ENCODE results near the gene SLC35F2. TPM values are rescaled to one million over a fixed set of nuclear protein-coding genes. Genes with fewer than 3 reads are reported as not detected.

Gene SLC35F2, protein sequence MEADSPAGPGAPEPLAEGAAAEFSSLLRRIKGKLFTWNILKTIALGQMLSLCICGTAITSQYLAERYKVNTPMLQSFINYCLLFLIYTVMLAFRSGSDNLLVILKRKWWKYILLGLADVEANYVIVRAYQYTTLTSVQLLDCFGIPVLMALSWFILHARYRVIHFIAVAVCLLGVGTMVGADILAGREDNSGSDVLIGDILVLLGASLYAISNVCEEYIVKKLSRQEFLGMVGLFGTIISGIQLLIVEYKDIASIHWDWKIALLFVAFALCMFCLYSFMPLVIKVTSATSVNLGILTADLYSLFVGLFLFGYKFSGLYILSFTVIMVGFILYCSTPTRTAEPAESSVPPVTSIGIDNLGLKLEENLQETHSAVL
- 58.8 and 67.2 TPM in 2 replicates for total RNA-seq

DNA sequence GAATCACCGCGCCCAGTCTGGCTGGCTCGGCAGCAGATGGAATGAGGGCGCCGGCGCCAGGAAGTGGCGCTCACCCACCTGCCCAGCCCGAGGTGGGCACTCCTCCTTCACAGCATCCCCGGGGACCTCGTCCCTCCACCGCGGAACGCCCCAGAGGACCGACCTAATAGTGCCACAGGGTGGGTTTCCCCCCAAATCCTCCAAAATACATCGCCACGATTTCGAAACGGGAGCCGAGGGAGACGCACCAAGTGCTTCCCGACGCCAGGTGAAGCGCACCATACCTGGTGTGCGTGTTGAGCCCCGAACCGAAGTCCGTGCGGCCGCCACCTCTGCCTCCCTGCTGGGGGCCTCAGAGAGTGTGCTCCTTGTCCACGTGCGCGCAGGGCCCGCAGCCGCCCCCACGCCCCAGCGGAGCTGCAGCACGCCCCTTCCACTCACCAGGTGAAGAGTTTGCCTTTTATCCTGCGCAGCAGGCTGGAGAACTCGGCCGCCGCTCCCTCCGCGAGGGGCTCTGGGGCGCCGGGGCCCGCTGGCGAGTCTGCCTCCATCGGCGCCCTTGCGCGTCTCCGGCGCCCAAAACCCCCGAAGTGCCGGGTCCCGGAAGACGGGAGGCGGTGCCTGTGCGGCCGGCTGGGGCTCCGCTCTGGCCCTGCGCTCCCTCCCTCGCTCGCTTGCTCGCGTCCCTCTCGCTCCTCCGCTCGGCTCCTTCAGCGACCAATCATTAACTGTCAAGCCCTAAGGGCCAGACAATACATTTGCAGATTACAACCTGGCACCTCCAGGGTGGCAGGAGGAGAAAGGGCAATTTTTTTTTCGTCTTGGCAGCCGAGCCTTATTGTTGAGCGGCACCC lies at the start of gene SLC35F2:
TSS of gene SLC35F2 (minus strand) at position 571 of the 854 bp plus-strand sequence. CDS start at position 551, 20 bp downstream.

Other genes with a start within 250 kb of the SLC35F2 start
- 1.4 TPM in 1 of 2 replicates, not detected in the other for gene SLN, start 146.7 kb downstream of the SLC35F2 start, total RNA-seq
- gene RAB39A, start 69.7 kb upstream of the SLC35F2 start, total RNA-seq, result not detected in 2 replicates
- gene CUL5, start 150.1 kb upstream of the SLC35F2 start, total RNA-seq, result 27.7 and 36.4 TPM in 2 replicates